GM13977 (cell line): ENCODE data around the gene CFDP1.
"Not testable (repeated sequence)": the region's sequence is repeated elsewhere in the genome, so short reads cannot be mapped to it uniquely, and the experiment has no call there.

Experiments used
- DNase-seq: peaks from one replicate; pipeline ENCODE4 v3.0.0; 2012; ENCODE audit warnings: low spot score
- in situ Hi-C: fragments of 300-500 bp; cut with MboI; formaldehyde crosslinking; loops from one replicate; pipeline ENCODE4 v1.12.0; 2022; ENCODE audit warnings: low sequenced_read_pairs, low pct_unique_long_range_greater_than_20kb, mixed read lengths, inconsistent platforms; ENCODE audit not compliant: unreplicated experiment
- TF ChIP-seq, protein P1 (sequence below): IDR thresholded peaks from 2 replicates; pipeline ENCODE4 v1.5.1; 2012; ENCODE audit warnings: mild to moderate bottlenecking, control low read depth; ENCODE audit not compliant: insufficient read depth; ENCODE audit errors: extremely low read depth, missing control alignments

The CFDP1 gene

DNA sequence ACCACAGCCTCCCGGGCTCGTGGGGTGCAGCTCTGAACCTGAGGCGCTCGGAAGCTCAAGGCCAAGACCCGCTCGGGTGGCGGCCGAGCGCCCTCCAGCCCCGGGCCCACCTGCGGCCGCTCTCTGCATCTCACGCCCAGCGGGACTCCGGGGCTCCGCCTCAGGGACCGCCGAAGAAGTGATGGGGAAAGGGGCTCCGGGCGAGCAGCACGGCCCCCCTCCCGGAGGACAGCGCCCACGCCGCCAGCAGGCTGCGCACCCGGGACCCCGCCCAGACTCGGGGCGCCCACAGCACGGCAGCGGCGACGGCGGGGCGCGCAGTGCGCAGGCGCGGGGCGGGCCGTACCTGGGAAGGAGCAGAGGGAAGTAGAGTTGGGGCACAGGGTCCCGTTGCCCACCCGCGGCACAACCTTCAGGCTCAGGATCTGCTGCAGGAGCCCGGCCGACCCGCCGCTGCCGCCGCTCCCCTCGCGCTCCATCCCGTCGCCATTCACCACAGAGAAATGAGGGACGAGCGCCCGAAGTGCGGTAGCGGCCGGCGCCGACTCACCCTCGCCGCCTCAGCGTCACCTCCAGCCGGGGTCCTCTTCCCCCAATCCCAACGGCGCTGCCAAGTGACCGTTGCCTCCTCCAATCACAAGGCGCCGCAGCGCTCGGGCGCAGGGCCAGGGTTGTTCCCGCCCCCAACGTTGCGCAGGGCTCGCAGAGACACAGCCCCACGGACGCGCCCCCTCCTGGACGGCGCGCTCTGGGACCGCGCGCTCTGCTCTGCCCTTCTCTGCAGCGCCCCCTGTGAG lies 31.0 kb upstream of the CFDP1 start, which contains the start of gene TMEM170A:
TSS of gene TMEM170A (minus strand) at position 568 of the 797 bp plus-strand sequence. CDS start at position 479, 89 bp downstream.
- peak; percentile 97 for DNase-seq
- TF ChIP-seq, protein P1, sequence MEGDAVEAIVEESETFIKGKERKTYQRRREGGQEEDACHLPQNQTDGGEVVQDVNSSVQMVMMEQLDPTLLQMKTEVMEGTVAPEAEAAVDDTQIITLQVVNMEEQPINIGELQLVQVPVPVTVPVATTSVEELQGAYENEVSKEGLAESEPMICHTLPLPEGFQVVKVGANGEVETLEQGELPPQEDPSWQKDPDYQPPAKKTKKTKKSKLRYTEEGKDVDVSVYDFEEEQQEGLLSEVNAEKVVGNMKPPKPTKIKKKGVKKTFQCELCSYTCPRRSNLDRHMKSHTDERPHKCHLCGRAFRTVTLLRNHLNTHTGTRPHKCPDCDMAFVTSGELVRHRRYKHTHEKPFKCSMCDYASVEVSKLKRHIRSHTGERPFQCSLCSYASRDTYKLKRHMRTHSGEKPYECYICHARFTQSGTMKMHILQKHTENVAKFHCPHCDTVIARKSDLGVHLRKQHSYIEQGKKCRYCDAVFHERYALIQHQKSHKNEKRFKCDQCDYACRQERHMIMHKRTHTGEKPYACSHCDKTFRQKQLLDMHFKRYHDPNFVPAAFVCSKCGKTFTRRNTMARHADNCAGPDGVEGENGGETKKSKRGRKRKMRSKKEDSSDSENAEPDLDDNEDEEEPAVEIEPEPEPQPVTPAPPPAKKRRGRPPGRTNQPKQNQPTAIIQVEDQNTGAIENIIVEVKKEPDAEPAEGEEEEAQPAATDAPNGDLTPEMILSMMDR, result peak; percentile 99
- in situ Hi-C loops, result loop anchor here (25.0 kb wide), 1 partner anchor 298 kb away; no protein-coding TSS in a partner anchor

GRCh38 chr16:75463389-75464121 lies 30.3 kb upstream of the CFDP1 start:
- DNase-seq, result not testable (repeated sequence)
- in situ Hi-C loops, result loop anchor here (25.0 kb wide), 1 partner anchor 299 kb away; no protein-coding TSS in a partner anchor

GRCh38 chr16:75462806-75463205 lies 29.5 kb upstream of the CFDP1 start:
- in situ Hi-C loops, result loop anchor here (25.0 kb wide), 1 partner anchor 299 kb away; no protein-coding TSS in a partner anchor
- TF ChIP-seq, protein P1, result no peak
- DNase-seq, result peak; percentile 62

GRCh38 chr16:75461575-75461974 lies 28.3 kb upstream of the CFDP1 start:
- TF ChIP-seq, protein P1, result no peak
- in situ Hi-C loops, result loop anchor here (25.0 kb wide), 1 partner anchor 301 kb away; no protein-coding TSS in a partner anchor

DNA sequence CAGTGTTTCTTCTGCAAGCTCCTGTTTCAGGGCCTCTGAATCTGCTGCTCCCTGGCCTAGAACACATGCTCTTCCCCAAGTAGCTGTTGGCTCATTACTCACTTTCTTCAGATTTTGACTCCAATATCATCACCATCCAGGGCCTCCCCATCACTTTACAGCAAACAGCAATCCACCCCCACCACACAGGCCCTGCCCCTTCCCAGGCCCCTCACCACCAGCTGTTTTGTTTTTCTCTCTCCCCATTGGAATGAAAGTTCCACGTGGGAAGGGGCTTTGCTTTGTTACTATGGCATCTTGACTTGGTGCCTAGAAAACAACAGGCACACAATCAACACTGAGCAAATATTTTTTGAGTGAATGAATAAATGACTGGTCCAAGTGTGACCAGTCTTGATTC lies 27.1 kb upstream of the CFDP1 start:
- TF ChIP-seq, protein P1, result no peak
- in situ Hi-C loops, result loop anchor here (25.0 kb wide), 1 partner anchor 302 kb away; no protein-coding TSS in a partner anchor
- no peak for DNase-seq

More at GRCh38 chr16:75461575-75461974, 28.3 kb upstream of the CFDP1 start:
- DNase-seq, result no peak

GRCh38 chr16:75459691-75460090 lies 26.4 kb upstream of the CFDP1 start:
- DNase-seq, result no peak
- TF ChIP-seq, protein P1, result no peak
- in situ Hi-C loops, result loop anchor here (25.0 kb wide), 1 partner anchor 303 kb away; no protein-coding TSS in a partner anchor
